HG02763 (cell line): ENCODE data around the gene ANKRD65.

ENCODE experiments used
- ATAC-seq: cut with Tn5 transposase; IDR thresholded peaks from one replicate; pipeline ENCODE4 v1.9.1; 2021; ENCODE audit warnings: mild to moderate bottlenecking, moderate library complexity; ENCODE audit not compliant: unreplicated experiment

ANKRD65 gene

GRCh38 chr1:1442069-1442770, 21.1 kb upstream of the ANKRD65 start:
- no peak for ATAC-seq

- no peak for ATAC-seq
Measured at GRCh38 chr1:1441002-1441888, 20.2 kb upstream of the ANKRD65 start.

GRCh38 chr1:1440262-1441001, 19.4 kb upstream of the ANKRD65 start:
- no peak for ATAC-seq

- no peak for ATAC-seq
Measured at GRCh38 chr1:1439546-1440261, 18.6 kb upstream of the ANKRD65 start.

GRCh38 chr1:1438531-1439381, 17.7 kb upstream of the ANKRD65 start:
- no peak for ATAC-seq

GRCh38 chr1:1437904-1438376, 16.9 kb upstream of the ANKRD65 start:
- ATAC-seq, result no peak

GRCh38 chr1:1437033-1437903, 16.2 kb upstream of the ANKRD65 start:
- no peak for ATAC-seq

GRCh38 chr1:1436630-1437032, 15.6 kb upstream of the ANKRD65 start:
- ATAC-seq, result no peak

- ATAC-seq, result no peak
Measured at GRCh38 chr1:1435911-1436629, 15.0 kb upstream of the ANKRD65 start.

- ATAC-seq, result peak; percentile 38
Measured at GRCh38 chr1:1435106-1435903, 14.2 kb upstream of the ANKRD65 start, which contains the start of gene VWA1. VWA1 (plus strand) TSS chr1:1435690; CDS start chr1:1435749, 59 bp downstream.

GRCh38 chr1:1434824-1435105, 13.7 kb upstream of the ANKRD65 start:
- ATAC-seq, result no peak

GRCh38 chr1:1434131-1434823, 13.2 kb upstream of the ANKRD65 start:
- ATAC-seq, result no peak

GRCh38 chr1:1433804-1434130, 12.7 kb upstream of the ANKRD65 start:
- no peak for ATAC-seq

- ATAC-seq, result no peak
Measured at GRCh38 chr1:1432951-1433803, 12.1 kb upstream of the ANKRD65 start.

GRCh38 chr1:1432274-1432950, 11.3 kb upstream of the ANKRD65 start:
- no peak for ATAC-seq
